ENCODE measurements around the gene RCVRN. TPM values are rescaled to one million over a fixed set of nuclear protein-coding genes. Genes with fewer than 3 reads are reported as not detected.

Gene RCVRN
- total RNA-seq, 1 experiment from 2014 or later, result not detected

DNA sequence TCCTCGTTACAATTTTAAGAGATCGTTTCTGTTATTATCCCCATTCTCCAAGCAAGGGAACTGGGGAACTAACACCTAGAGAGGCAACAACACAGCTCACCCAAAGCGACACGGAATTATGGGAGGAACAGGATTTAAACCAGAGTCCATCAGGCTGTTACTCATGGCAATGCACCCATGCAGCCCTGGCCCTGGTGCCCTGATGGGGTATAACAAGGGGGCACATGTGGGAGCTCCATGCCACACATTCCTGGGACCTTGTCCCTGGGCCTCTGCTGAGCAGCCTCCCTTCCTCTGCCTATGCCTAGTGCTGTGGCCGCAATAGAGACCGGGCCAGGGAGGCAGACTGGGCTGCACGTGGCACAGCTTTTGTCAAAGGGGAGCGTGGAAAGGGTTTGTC, 13.3 kb upstream of the RCVRN start:
- Histone ChIP-seq H3K23ac (ENCODE audit: insufficient read length, low read depth, low read length) (no peak overlapping the region), H2AK5ac (ENCODE audit: insufficient read length, low read length) (no peak overlapping the region), H4K5ac (ENCODE audit: insufficient read length, low read depth, low read length) (no peak overlapping the region), H3K4me1 (ENCODE audit: insufficient read depth, low read length) (no peaks in the 10 kb centered on the region), H4K20me1 (ENCODE audit: control insufficient read depth, insufficient read depth, insufficient read length) (no peaks in the 10 kb centered on the region), H3K9me3 (ENCODE audit: control insufficient read depth, low read depth, low read length) (no peaks in the 10 kb centered on the region), H2BK12ac (ENCODE audit: insufficient read length, low read depth, low read length) (no peak overlapping the region), H2BK5ac (ENCODE audit: insufficient read length, low read length) (no peak overlapping the region), H3K23me2 (ENCODE audit: insufficient read length, low read depth, low read length, poor library complexity, severe bottlenecking) (no peaks in the 10 kb centered on the region), H3K79me1 (ENCODE audit: insufficient read depth, low read depth, low read length, poor library complexity, severe bottlenecking) (no peaks in the 10 kb centered on the region), H3K18ac (ENCODE audit: insufficient read length, low read depth, low read length) (no peak overlapping the region), H3K14ac (ENCODE audit: insufficient read depth, low read length) (no peak overlapping the region), H4K8ac (replicated peaks; ENCODE audit: insufficient read length, low read depth, low read length) (no peak overlapping the region), H3T11ph (ENCODE audit: low read length) (no peak overlapping the region), H3K4me2 (ENCODE audit: insufficient read depth, insufficient read length, low read length) (no peak overlapping the region), H2BK15ac (ENCODE audit: low read depth, low read length) (no peak overlapping the region), H2BK20ac (ENCODE audit: low read depth, low read length, poor library complexity, severe bottlenecking) (no peak overlapping the region), H3K56ac (ENCODE audit: insufficient read length, low read depth, low read length) (no peak overlapping the region), H2BK120ac (ENCODE audit: low read depth, low read length, poor library complexity, severe bottlenecking) (no peak overlapping the region), H2AFZ (ENCODE audit: low read length) (no peak overlapping the region), H3K27me3 (ENCODE audit: insufficient read depth, low read length) (no peaks in the 10 kb centered on the region), H3K9ac (ENCODE audit: extremely low read depth, insufficient read length, low read length) (no peak overlapping the region), H4K91ac (ENCODE audit: insufficient read length, low read depth, low read length) (no peak overlapping the region), H3K79me2 (ENCODE audit: insufficient read depth, low read length) (no peaks in the 10 kb centered on the region), H3K4ac (ENCODE audit: low read depth, low read length) (no peak overlapping the region), H3K27ac (ENCODE audit: insufficient read length, low read depth, low read length) (no peak overlapping the region)
- peaks cover 0 to 6% of the 10 kb centered on the region in 2 experiments; a peak in 3 of 4 replicates for H3K4me1 Mint-ChIP-seq
- H3K27ac Mint-ChIP-seq, result no peak overlapping the region
- H3K36me3 Mint-ChIP-seq (ENCODE audit: insufficient read depth in 1 of 3, low read depth in 3 of 3), result no peaks in the 10 kb centered on the region
- no CpG with 5 or more reads among the region's 8 CpGs for WGBS (ENCODE audit: extremely low coverage, insufficient read length, low lambda C conversion rate)
- no peaks in the 10 kb centered on the region; a peak in 1 of 5 replicates for H3K9me3 Mint-ChIP-seq
- no peaks in the 10 kb centered on the region; the same call in 1 of the 2 replicates for H3K27me3 Mint-ChIP-seq (ENCODE audit: low read depth)
- no peak for DNase-seq
- no peak overlapping the region for H3K4me3 Mint-ChIP-seq
- TF ChIP-seq, protein P1, sequence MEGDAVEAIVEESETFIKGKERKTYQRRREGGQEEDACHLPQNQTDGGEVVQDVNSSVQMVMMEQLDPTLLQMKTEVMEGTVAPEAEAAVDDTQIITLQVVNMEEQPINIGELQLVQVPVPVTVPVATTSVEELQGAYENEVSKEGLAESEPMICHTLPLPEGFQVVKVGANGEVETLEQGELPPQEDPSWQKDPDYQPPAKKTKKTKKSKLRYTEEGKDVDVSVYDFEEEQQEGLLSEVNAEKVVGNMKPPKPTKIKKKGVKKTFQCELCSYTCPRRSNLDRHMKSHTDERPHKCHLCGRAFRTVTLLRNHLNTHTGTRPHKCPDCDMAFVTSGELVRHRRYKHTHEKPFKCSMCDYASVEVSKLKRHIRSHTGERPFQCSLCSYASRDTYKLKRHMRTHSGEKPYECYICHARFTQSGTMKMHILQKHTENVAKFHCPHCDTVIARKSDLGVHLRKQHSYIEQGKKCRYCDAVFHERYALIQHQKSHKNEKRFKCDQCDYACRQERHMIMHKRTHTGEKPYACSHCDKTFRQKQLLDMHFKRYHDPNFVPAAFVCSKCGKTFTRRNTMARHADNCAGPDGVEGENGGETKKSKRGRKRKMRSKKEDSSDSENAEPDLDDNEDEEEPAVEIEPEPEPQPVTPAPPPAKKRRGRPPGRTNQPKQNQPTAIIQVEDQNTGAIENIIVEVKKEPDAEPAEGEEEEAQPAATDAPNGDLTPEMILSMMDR (conservative IDR thresholded peaks at IDR 0.05), result no peak

All from H9 (cell line).